Esophagus muscularis mucosa (tissue), 4 donors: ENCODE measurements around the gene DNM3. TPM values are rescaled to one million over a fixed set of nuclear protein-coding genes. Genes with fewer than 3 reads are reported as not detected.

ENCODE experiments used
- DNase-seq: peaks from one replicate; pipeline ENCODE4 v3.0.0-alpha.2; 2017; ENCODE audit errors: extremely low spot score
- H3K27ac ChIP-seq, 4 donors: fragments of 200-600 bp; sonication (generic); replicated peaks in 1 of 4; 1 replicate in 3 of 4; 2 replicates in 1 of 4; pipeline ENCODE4 v1.5.1; 2016 to 2019; ENCODE audit warnings: mild to moderate bottlenecking in 1 of 4
- H3K27me3 ChIP-seq, 4 donors: fragments of 200-600 bp; sonication (generic); one replicate each; pipeline versions ENCODE4 v1.5.1 to v1.6.0; 2016 to 2019
- H3K36me3 ChIP-seq, 4 donors: fragments of 200-600 bp; sonication (generic); one replicate each; pipeline ENCODE4 v1.5.1; 2016 to 2019
- H3K4me1 ChIP-seq, 4 donors: fragments of 200-600 bp; sonication (generic); one replicate each; pipeline ENCODE4 v1.5.1; 2016 to 2019
- H3K4me3 ChIP-seq, 4 donors: fragments of 200-600 bp; sonication (generic); 1 replicate in 2 of 4; 2 replicates in 2 of 4; pipeline ENCODE4 v1.5.1; 2016 to 2019; ENCODE audit warnings: mild to moderate bottlenecking in 4 of 4, moderate library complexity in 1 of 4
- H3K9me3 ChIP-seq, 4 donors: fragments of 200-600 bp; sonication (generic); 1 replicate in 3 of 4; 2 replicates in 1 of 4; pipeline ENCODE4 v1.5.1; 2016 to 2019
- CTCF ChIP-seq, 3 experiments: fragments of 200-600 bp in 2 of 3; fragments of 450-650 bp in 1 of 3; sonication (generic) in 2 of 3; IDR thresholded peaks; one replicate each; pipeline ENCODE4 v1.5.1; 2017 to 2019; ENCODE audit warnings: antibody characterized with exemption in 3 of 3, mild to moderate bottlenecking in 2 of 3, moderate library complexity in 1 of 3
- EP300 ChIP-seq: sonication (generic); formaldehyde crosslinking; IDR thresholded peaks from one replicate; pipeline ENCODE4 v1.6.1; 2017; ENCODE audit warnings: antibody characterized with exemption
- POLR2A ChIP-seq: fragments of 450-650 bp; IDR thresholded peaks from one replicate; pipeline ENCODE4 v1.6.1; 2017; ENCODE audit warnings: antibody characterized with exemption, moderate library complexity, mild to moderate bottlenecking, low read depth
- POLR2AphosphoS5 ChIP-seq, 2 donors: sonication (generic); formaldehyde crosslinking; IDR thresholded peaks; one replicate each; pipeline ENCODE4 v1.6.1; 2017; ENCODE audit warnings: antibody characterized with exemption in 2 of 2
- WGBS: methylation state at CpG from one replicate; pipeline ENCODE4 v1.1.5; 2018; 5-methylcytosine and 5-hydroxymethylcytosine counted together
- intact Hi-C: fragments of 100-400 bp; cut with DNase I; formaldehyde crosslinking; loops from one replicate; pipeline ENCODE4 v1.15.1; 2023
- total RNA-seq, 4 donors: library from RNA; depleted of rRNA; stranded (reverse); fragments of >200 nt; gene quantifications; one replicate each; pipeline versions ENCODE4 v1.1.0 to v1.2.1, GENCODE V29; 2016

DNM3 gene
- total RNA-seq, 4 donors from 2014 or later: 3.3 to 6.4 (median 3.9) TPM

DNA sequence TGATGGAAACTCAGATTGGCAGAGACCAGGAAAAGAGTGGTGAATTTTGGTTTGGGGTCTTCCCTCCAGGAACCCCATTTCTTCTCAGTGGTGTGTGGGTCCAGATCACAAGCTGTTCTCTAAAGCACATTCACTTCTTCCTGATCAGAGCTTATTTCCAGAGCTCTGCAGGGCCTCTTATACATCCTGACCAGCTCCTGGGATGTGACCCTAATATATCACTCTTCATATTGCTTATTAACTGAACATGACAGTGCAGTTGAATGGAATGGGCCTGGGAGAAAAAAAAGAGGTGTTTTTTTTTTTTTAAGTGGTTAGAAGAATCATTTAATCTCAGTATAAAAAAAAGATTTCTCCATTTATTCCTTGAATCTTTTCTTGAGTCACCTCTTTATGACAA, 29.6 kb upstream of the DNM3 start:
- H3K27me3 ChIP-seq: no peaks in the 10 kb centered on the region
- no peaks in the 10 kb centered on the region for H3K4me1 ChIP-seq
- H3K4me3 ChIP-seq: no peak overlapping the region
- no peak for DNase-seq
- intact Hi-C loops: no loop called here
- no peak for TF ChIP-seq EP300
- TF ChIP-seq POLR2AphosphoS5 (IDR thresholded peaks at IDR 0.05): no peak
- no peak for TF ChIP-seq CTCF (IDR thresholded peaks at IDR 0.05)
- TF ChIP-seq POLR2A: no peak
- no peak overlapping the region for H3K27ac ChIP-seq
- no peaks in the 10 kb centered on the region for H3K36me3 ChIP-seq
- H3K9me3 ChIP-seq: no peaks in the 10 kb centered on the region

GRCh38 chr1:171814692-171815091, 26.6 kb upstream of the DNM3 start:
- intact Hi-C loops: no loop called here
- no peak overlapping the region for H3K4me3 ChIP-seq
- no peak overlapping the region for H3K27ac ChIP-seq
- no peaks in the 10 kb centered on the region for H3K36me3 ChIP-seq
- no peaks in the 10 kb centered on the region for H3K9me3 ChIP-seq
- H3K4me1 ChIP-seq: peaks cover 0 to 7% (median 6%) of the 10 kb centered on the region in 4 donors
- WGBS: 54% methylated on average over 2 of the region's 2 CpGs
- TF ChIP-seq POLR2A (no peak), EP300 (no peak), CTCF (IDR thresholded peaks at IDR 0.05) (no peak), POLR2AphosphoS5 (IDR thresholded peaks at IDR 0.05) (no peak)
- no peak for DNase-seq
- no peaks in the 10 kb centered on the region for H3K27me3 ChIP-seq

DNA sequence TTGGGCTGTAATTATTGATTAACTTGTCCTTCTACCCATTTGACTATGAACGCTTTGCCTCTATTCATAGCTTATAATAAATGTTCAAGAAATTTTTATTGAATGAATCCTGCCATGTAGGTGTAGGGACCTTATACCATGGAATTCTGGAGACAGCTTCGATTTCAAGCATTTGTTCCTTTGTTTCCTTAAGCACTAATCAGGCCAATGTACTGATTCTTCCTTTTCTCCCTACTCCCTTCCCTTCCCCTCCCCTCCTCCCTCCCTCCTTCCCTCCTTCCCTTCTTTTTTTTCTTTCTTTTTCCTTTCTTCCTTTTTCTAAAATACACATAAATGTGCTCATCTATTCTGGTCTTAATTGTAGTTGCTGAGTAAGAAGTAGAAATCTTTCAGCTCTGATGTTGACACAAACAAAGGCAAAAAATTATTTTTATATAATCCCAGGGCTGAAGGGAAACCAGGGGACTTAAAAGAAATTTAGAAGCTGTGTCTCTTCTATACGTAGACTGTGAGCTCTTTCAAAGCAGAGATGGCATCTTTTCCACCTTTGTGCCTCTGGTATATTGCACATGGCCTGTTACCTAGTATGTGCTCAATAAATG, 24.9 kb upstream of the DNM3 start:
- Histone ChIP-seq H3K9me3 (no peaks in the 10 kb centered on the region), H3K4me3 (no peak overlapping the region), H3K36me3 (no peaks in the 10 kb centered on the region), H3K4me1 (peaks cover 0 to 7% (median 6%) of the 10 kb centered on the region in 4 donors), H3K27me3 (no peaks in the 10 kb centered on the region), H3K27ac (no peak overlapping the region)
- no peak for DNase-seq
- intact Hi-C loops: no loop called here
- 96% methylated on average over 3 of the region's 3 CpGs for WGBS
- TF ChIP-seq CTCF (IDR thresholded peaks at IDR 0.05): no peak
- TF ChIP-seq EP300: no peak
- TF ChIP-seq POLR2A: no peak
- no peak for TF ChIP-seq POLR2AphosphoS5 (IDR thresholded peaks at IDR 0.05)

DNA sequence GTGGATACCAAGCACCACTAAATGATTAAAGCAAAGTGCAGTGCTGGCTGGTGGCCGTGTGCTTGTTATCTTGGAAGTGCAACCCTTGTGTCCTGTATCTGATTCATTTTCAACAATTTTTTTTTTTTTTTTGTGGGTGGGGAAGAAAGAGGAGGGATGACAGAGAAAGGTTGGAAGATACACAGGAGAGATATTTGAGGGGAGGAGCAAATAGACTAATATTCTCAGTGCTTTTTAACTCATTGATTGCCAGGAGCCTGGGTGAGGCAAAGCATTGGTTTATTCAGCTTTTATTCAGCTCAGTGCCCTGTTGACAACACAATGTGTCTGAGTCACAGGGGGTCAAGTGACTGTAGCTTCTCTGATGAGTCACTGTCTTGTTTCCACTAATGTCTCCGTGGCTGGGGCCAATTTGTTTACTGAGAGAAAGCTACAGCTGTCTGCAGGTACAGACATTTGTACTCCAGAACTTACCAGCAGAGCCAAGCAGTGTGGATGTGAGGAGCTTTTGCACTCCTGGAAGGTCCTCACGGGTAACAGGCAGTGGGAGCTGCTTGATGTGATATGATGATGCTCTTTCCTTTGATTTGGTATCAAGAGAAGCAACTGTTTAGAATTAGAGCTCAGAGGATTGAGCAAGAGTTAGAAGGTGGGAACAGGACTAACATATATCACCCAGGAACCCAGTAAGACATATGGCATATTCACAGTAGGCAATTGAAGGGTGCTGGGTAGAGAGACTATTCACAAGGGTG, 23.6 kb upstream of the DNM3 start:
- no peak overlapping the region for H3K27ac ChIP-seq
- no peak for DNase-seq
- H3K4me1 ChIP-seq: peaks cover 0 to 7% (median 6%) of the 10 kb centered on the region in 4 donors
- WGBS: 21% methylated on average over 3 of the region's 3 CpGs
- intact Hi-C loops: no loop called here
- TF ChIP-seq POLR2AphosphoS5 (IDR thresholded peaks at IDR 0.05) (no peak), POLR2A (no peak), EP300 (no peak), CTCF (IDR thresholded peaks at IDR 0.05) (no peak)
- no peaks in the 10 kb centered on the region for H3K9me3 ChIP-seq
- H3K4me3 ChIP-seq: no peak overlapping the region
- no peaks in the 10 kb centered on the region for H3K27me3 ChIP-seq
- H3K36me3 ChIP-seq: no peaks in the 10 kb centered on the region
